OCI-LY1 (cell line): ENCODE results near the gene STRIP2.

Experiments used
- H2AFZ ChIP-seq: fragments of 200-600 bp; sonication (generic), shearing (Covaris generic); 2 replicates; pipeline ENCODE4 v1.6.0; 2014; ENCODE audit warnings: antibody characterized with exemption, mild to moderate bottlenecking, low read length
- H3F3A ChIP-seq: fragments of 200-600 bp; sonication (generic), shearing (Covaris generic); 2 replicates; pipeline ENCODE4 v1.6.0; 2014; ENCODE audit warnings: mild to moderate bottlenecking, antibody characterized with exemption, low read length, moderate library complexity; ENCODE audit not compliant: insufficient read depth
- H3K27ac ChIP-seq: fragments of 200-600 bp; sonication (generic); 2 replicates; pipeline ENCODE4 v1.5.1; 2014; ENCODE audit warnings: low read length, mixed run types, mild to moderate bottlenecking, low read depth; ENCODE audit not compliant: poor library complexity, severe bottlenecking
- H3K27me3 ChIP-seq: fragments of 200-600 bp; sonication (generic); 2 replicates; pipeline ENCODE4 v1.6.0; 2014; ENCODE audit warnings: antibody characterized with exemption, mild to moderate bottlenecking, low read length, moderate library complexity; ENCODE audit not compliant: insufficient read depth
- H3K36me3 ChIP-seq: fragments of 200-600 bp; sonication (generic); 2 replicates; pipeline ENCODE4 v1.6.1; 2014; ENCODE audit warnings: mild to moderate bottlenecking, antibody characterized with exemption, low read length, moderate library complexity, mixed read lengths; ENCODE audit not compliant: insufficient read depth
- H3K4me1 ChIP-seq: fragments of 200-600 bp; sonication (generic); 2 replicates; pipeline ENCODE4 v1.5.1; 2014; ENCODE audit warnings: mild to moderate bottlenecking, low read length, moderate library complexity; ENCODE audit not compliant: insufficient read depth, severe bottlenecking
- H3K4me2 ChIP-seq: fragments of 200-600 bp; sonication (generic), shearing (Covaris generic); 2 replicates; pipeline ENCODE4 v1.6.1; 2014; ENCODE audit warnings: low read length
- H3K4me3 ChIP-seq: fragments of 200-600 bp; sonication (generic); 2 replicates; pipeline ENCODE4 v1.5.1; 2014; ENCODE audit warnings: low read length, low read depth, mild to moderate bottlenecking, mixed read lengths; ENCODE audit not compliant: poor library complexity, severe bottlenecking
- H3K79me2 ChIP-seq: fragments of 200-600 bp; shearing (Covaris generic); 2 replicates; pipeline ENCODE4 v1.6.1; 2016; ENCODE audit warnings: mixed run types, low read length, mixed read lengths; ENCODE audit not compliant: insufficient read depth
- H3K9ac ChIP-seq: fragments of 200-600 bp; sonication (generic), shearing (Covaris generic); 2 replicates; pipeline ENCODE4 v1.6.1; 2014; ENCODE audit warnings: mild to moderate bottlenecking, low read length, mixed read lengths
- H3K9me2 ChIP-seq: fragments of 200-600 bp; sonication (generic), shearing (Covaris generic); 2 replicates; pipeline ENCODE4 v1.6.1; 2014; ENCODE audit warnings: low read depth, mild to moderate bottlenecking, low read length, mixed read lengths
- H3K9me3 ChIP-seq: fragments of 200-600 bp; shearing (Covaris generic); 2 replicates; pipeline ENCODE4 v1.6.1; 2014; ENCODE audit warnings: low read length, mixed read lengths
- H4K20me1 ChIP-seq: fragments of 200-600 bp; sonication (generic), shearing (Covaris generic); 2 replicates; pipeline ENCODE4 v1.6.0; 2016; ENCODE audit warnings: mild to moderate bottlenecking, low read length; ENCODE audit not compliant: insufficient read depth
- EZH2 ChIP-seq: fragments of 200-600 bp; sonication (generic), shearing (Covaris generic); IDR thresholded peaks from 2 replicates; pipeline ENCODE4 v1.8.0; 2017; ENCODE audit warnings: borderline replicate concordance, mixed run types, mild to moderate bottlenecking, antibody characterized with exemption, low read length, moderate library complexity, mixed read lengths
- TF ChIP-seq, protein P1 (sequence below): fragments of 200-600 bp; sonication (generic), shearing (Covaris generic); IDR thresholded peaks from 2 replicates; pipeline ENCODE4 v1.5.1; 2017; ENCODE audit warnings: mild to moderate bottlenecking, antibody characterized with exemption, low read length, moderate library complexity, mixed read lengths

STRIP2 gene

DNA sequence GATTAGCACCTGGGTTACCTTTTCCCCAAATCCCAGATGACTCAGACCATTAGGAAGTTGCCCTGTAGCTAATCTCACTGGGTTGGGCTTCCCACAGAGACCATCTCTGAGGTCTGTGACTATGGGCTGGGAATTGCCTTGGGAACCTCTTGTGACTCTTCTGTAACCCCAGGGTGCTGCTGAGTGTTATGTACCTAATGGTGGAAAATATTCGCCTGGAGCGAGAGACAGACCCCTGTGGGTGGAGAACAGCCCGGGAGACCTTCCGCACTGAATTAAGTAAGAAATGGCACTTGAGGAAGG lies 20.0 kb downstream of the STRIP2 start:
- Histone ChIP-seq H3K4me2 (no peak overlapping the region), H3K4me1 (no peaks in the 10 kb centered on the region), H3K27me3 (no peaks in the 10 kb centered on the region), H3K79me2 (no peaks in the 10 kb centered on the region), H4K20me1 (no peaks in the 10 kb centered on the region), H2AFZ (no peak overlapping the region), H3K9me3 (no peaks in the 10 kb centered on the region), H3K4me3 (no peak overlapping the region), H3K36me3 (no peaks in the 10 kb centered on the region), H3K27ac (no peak overlapping the region), H3F3A (no peaks in the 10 kb centered on the region), H3K9ac (no peak overlapping the region), H3K9me2 (no peaks in the 10 kb centered on the region)
- TF ChIP-seq EZH2: no peak
- TF ChIP-seq, protein P1, sequence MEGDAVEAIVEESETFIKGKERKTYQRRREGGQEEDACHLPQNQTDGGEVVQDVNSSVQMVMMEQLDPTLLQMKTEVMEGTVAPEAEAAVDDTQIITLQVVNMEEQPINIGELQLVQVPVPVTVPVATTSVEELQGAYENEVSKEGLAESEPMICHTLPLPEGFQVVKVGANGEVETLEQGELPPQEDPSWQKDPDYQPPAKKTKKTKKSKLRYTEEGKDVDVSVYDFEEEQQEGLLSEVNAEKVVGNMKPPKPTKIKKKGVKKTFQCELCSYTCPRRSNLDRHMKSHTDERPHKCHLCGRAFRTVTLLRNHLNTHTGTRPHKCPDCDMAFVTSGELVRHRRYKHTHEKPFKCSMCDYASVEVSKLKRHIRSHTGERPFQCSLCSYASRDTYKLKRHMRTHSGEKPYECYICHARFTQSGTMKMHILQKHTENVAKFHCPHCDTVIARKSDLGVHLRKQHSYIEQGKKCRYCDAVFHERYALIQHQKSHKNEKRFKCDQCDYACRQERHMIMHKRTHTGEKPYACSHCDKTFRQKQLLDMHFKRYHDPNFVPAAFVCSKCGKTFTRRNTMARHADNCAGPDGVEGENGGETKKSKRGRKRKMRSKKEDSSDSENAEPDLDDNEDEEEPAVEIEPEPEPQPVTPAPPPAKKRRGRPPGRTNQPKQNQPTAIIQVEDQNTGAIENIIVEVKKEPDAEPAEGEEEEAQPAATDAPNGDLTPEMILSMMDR: no peak

DNA sequence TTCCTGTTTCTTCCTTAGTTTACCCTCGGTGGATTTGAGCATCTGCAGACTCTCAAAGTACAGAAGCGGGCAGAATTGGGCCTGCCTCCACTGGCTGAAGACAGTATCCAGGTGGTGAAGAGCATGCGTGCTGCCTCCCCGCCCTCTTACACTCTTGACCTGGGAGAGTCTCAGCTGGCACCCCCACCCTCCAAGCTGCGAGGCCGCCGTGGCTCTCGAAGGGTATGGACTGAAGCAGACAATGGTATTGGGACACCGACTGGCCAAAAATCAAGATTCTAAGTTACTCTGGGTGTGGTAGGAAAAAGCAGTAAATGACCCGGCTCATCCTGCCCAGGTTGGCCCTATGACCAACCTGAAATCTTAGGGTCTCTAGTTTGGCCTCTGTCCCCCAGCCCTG lies 22.2 kb downstream of the STRIP2 start:
- no peaks in the 10 kb centered on the region for H3F3A ChIP-seq

GRCh38 chr7:129457101-129457500 lies 22.9 kb downstream of the STRIP2 start:
- H3K27me3 ChIP-seq: no peaks in the 10 kb centered on the region
- H3K4me3 ChIP-seq: no peak overlapping the region
- no peaks in the 10 kb centered on the region for H3K9me2 ChIP-seq
- H3K27ac ChIP-seq: no peak overlapping the region
- H3K9ac ChIP-seq: no peak overlapping the region
- TF ChIP-seq, protein P1: no peak
- TF ChIP-seq EZH2: no peak
- H3K9me3 ChIP-seq: no peaks in the 10 kb centered on the region
- no peaks in the 10 kb centered on the region for H3K79me2 ChIP-seq
- H3K4me2 ChIP-seq: no peak overlapping the region
- H2AFZ ChIP-seq: no peak overlapping the region
- no peaks in the 10 kb centered on the region for H3F3A ChIP-seq
- no peaks in the 10 kb centered on the region for H4K20me1 ChIP-seq
- no peaks in the 10 kb centered on the region for H3K4me1 ChIP-seq
- H3K36me3 ChIP-seq: peaks cover 5% of the 10 kb centered on the region; the same call in 1 of the 2 replicates

More for the DNA sequence above, 22.2 kb downstream of the STRIP2 start:
- TF ChIP-seq, protein P1: no peak
- TF ChIP-seq EZH2: no peak
- Histone ChIP-seq H3K79me2 (no peaks in the 10 kb centered on the region), H3K9me2 (no peaks in the 10 kb centered on the region), H3K4me3 (no peak overlapping the region), H3K27me3 (no peaks in the 10 kb centered on the region), H3K27ac (no peak overlapping the region), H3K9me3 (no peaks in the 10 kb centered on the region), H2AFZ (no peak overlapping the region), H3K9ac (no peak overlapping the region), H3K36me3 (peaks cover 5% of the 10 kb centered on the region; the same call in 1 of the 2 replicates), H3K4me2 (no peak overlapping the region), H4K20me1 (no peaks in the 10 kb centered on the region), H3K4me1 (no peaks in the 10 kb centered on the region)
